K562 (cell line): Measurements from ENCODE around the gene TRIP6. TPM values are rescaled to one million over a fixed set of nuclear protein-coding genes. Genes with fewer than 3 reads are reported as not detected.

Experiments
- ATAC-seq: fragments of 200-7000 bp; cut with Tn5 transposase; 3 replicates; pipeline ENCODE4 v1.9.1; 2020; ENCODE audit warnings: moderate library complexity
- BruUV-seq: library from RNA; stranded (reverse); fragments of 400-500 nt; replicated peaks from 2 replicates; lab custom pipeline; 2021; lab: Mats Ljungman, UMichigan
- CTCF ChIA-PET: fragments of 300-600 bp; formaldehyde crosslinking; extraction: SDS; loops from one replicate; lab custom pipeline; 2021; ENCODE audit warnings: low intra/inter-chr PET ratio; lab: Yijun Ruan, JAX
- POLR2A ChIA-PET: fragments of 300-600, 350-650 bp; sonication (Branson Sonifier 250); formaldehyde crosslinking; extraction: SDS; loops from one replicate; lab custom pipeline; 2021; ENCODE audit warnings: antibody characterized with exemption, inconsistent platforms; lab: Yijun Ruan, JAX
- DNase-seq, 4 experiments: peaks; one replicate each; pipeline versions ENCODE4 v3.0.0 to v3.0.0-alpha.2; 2011 to 2018; ENCODE audit warnings: low spot score in 3 of 4, mixed read lengths in 3 of 4; ENCODE audit errors: extremely low read depth in 1 of 4
- FAIRE-seq: peaks from 2 replicates; lab custom pipeline; 2011; peaks lifted over from hg19 to GRCh38; lab: Jason Lieb, UNC
- H2AFZ ChIP-seq: 2 replicates; pipeline ENCODE4 v1.6.0; 2011; ENCODE audit warnings: low read depth, low read length, control low read depth, inconsistent platforms
- H3K27ac ChIP-seq: fragments of 200-600 bp; 3 replicates; pipeline ENCODE4 v1.8.0; 2011; ENCODE audit warnings: low read depth, mild to moderate bottlenecking, control low read depth, inconsistent platforms, low read length, moderate library complexity, mixed read lengths; ENCODE audit errors: extremely low read depth
- H3K27me3 ChIP-seq, 2 experiments: fragments of 300-600 bp in 1 of 2; 2 replicates in 1 of 2; 3 replicates in 1 of 2; pipeline versions ENCODE4 v1.6.0 to v1.8.0; 2011; ENCODE audit warnings: inconsistent platforms in 2 of 2, low read length in 2 of 2, mild to moderate bottlenecking in 1 of 2, mixed read lengths in 1 of 2, moderate library complexity in 1 of 2; ENCODE audit not compliant: control insufficient read depth in 2 of 2, insufficient read depth in 2 of 2
- H3K36me3 ChIP-seq: fragments of 300-600 bp; 3 replicates; pipeline ENCODE4 v1.8.0; 2011; ENCODE audit warnings: mild to moderate bottlenecking, low read length, inconsistent platforms; ENCODE audit not compliant: control insufficient read depth, insufficient read depth
- H3K4me1 ChIP-seq, 2 experiments: fragments of 200-600 bp in 1 of 2; replicated peaks in 1 of 2; 2 replicates in 1 of 2; 3 replicates in 1 of 2; pipeline versions ENCODE4 v1.5.1 to v1.8.0; 2011; ENCODE audit warnings: inconsistent platforms in 2 of 2, low read length in 2 of 2, mild to moderate bottlenecking in 1 of 2, mixed read lengths in 1 of 2, moderate library complexity in 1 of 2; ENCODE audit not compliant: control insufficient read depth in 2 of 2, insufficient read depth in 2 of 2
- H3K4me2 ChIP-seq: 2 replicates; pipeline ENCODE4 v1.6.1; 2011; ENCODE audit warnings: low read length, control low read depth, inconsistent platforms, mixed read lengths; ENCODE audit not compliant: insufficient read depth
- H3K4me3 ChIP-seq: fragments of 200-600 bp; sonication (generic), shearing (Covaris generic); 2 replicates; pipeline ENCODE4 v1.5.1; 2016; ENCODE audit warnings: control low read depth, inconsistent platforms
- H3K79me2 ChIP-seq: fragments of 200-600 bp; 3 replicates; pipeline ENCODE4 v1.8.0; 2011; ENCODE audit warnings: low read length, inconsistent platforms; ENCODE audit not compliant: control insufficient read depth, insufficient read depth
- H3K9ac ChIP-seq, 2 experiments: 2 replicates each; pipeline versions ENCODE4 v1.6.0 to v1.6.1; 2011; ENCODE audit warnings: low read depth in 2 of 2, low read length in 2 of 2, control low read depth in 1 of 2, inconsistent platforms in 1 of 2, mild to moderate bottlenecking in 1 of 2, mixed read lengths in 1 of 2; ENCODE audit not compliant: insufficient read depth in 1 of 2
- H3K9me1 ChIP-seq: one replicate; pipeline ENCODE4 v1.6.0; 2011; ENCODE audit warnings: inconsistent platforms, mild to moderate bottlenecking, low read length, moderate library complexity; ENCODE audit not compliant: control insufficient read depth, insufficient read depth
- H3K9me3 ChIP-seq: replicated peaks from 2 replicates; pipeline ENCODE4 v1.5.1; 2011; ENCODE audit warnings: low read depth, low read length, inconsistent platforms; ENCODE audit not compliant: control insufficient read depth, insufficient read depth
- H4K20me1 ChIP-seq: replicated peaks from 2 replicates; pipeline ENCODE4 v1.6.1; 2011; ENCODE audit warnings: low read length, inconsistent platforms, mixed read lengths; ENCODE audit not compliant: control insufficient read depth, insufficient read depth
- AFF4 ChIP-seq: sonication (generic); formaldehyde crosslinking; IDR thresholded peaks from 2 replicates; pipeline ENCODE4 v1.8.0; 2023; ENCODE audit warnings: mild to moderate bottlenecking, missing genetic modification reagents
- CHD2 ChIP-seq: IDR thresholded peaks from 2 replicates; pipeline ENCODE4 v1.6.1; 2011; ENCODE audit warnings: low read depth, low read length
- CSDE1 ChIP-seq, 2 experiments: fragments of 450-650 bp; IDR thresholded peaks; 2 replicates each; pipeline ENCODE4 v1.6.1; 2016; ENCODE audit warnings: mild to moderate bottlenecking in 1 of 2
- HES1 ChIP-seq: fragments of 450-650 bp; IDR thresholded peaks from 2 replicates; pipeline ENCODE4 v1.6.1; 2016; ENCODE audit warnings: low read depth, mild to moderate bottlenecking, moderate library complexity
- MLLT1 ChIP-seq, 2 experiments: fragments of 450-650 bp; IDR thresholded peaks; 2 replicates each; pipeline ENCODE4 v1.6.1; 2016
- MYNN ChIP-seq, 2 experiments: sonication (generic); formaldehyde crosslinking in 1 of 2; IDR thresholded peaks; 2 replicates each; pipeline versions ENCODE4 v1.5.0 to v1.6.1; 2016 to 2020; ENCODE audit warnings: antibody characterized with exemption in 1 of 2, missing genetic modification reagents in 1 of 2
- NFIC ChIP-seq: fragments of 450-650 bp; IDR thresholded peaks from 2 replicates; pipeline ENCODE4 v1.6.1; 2017; ENCODE audit warnings: mild to moderate bottlenecking, inconsistent platforms
- SMARCB1 ChIP-seq: IDR thresholded peaks from 2 replicates; pipeline ENCODE4 v1.6.1; 2011; ENCODE audit warnings: improper control_type of control experiment, low read depth; ENCODE audit not compliant: insufficient read length
- TEAD1 ChIP-seq, 2 experiments: fragments of 450-650 bp in 1 of 2; sonication (generic) in 1 of 2; formaldehyde crosslinking; IDR thresholded peaks; 2 replicates each; pipeline versions ENCODE4 v1.4.0 to v1.8.0; 2020 to 2022; ENCODE audit warnings: mild to moderate bottlenecking in 2 of 2, missing genetic modification reagents in 1 of 2
- UBTF ChIP-seq, 2 experiments: IDR thresholded peaks; 2 replicates each; pipeline ENCODE4 v1.6.1; 2012; ENCODE audit warnings: improper control_type of control experiment in 2 of 2, low read depth in 2 of 2, low read length in 2 of 2, borderline replicate concordance in 1 of 2
- ZBTB17 ChIP-seq: fragments of 450-650 bp; formaldehyde crosslinking; IDR thresholded peaks from 2 replicates; pipeline ENCODE4 v1.4.0; 2020; ENCODE audit warnings: mild to moderate bottlenecking
- ZNF232 ChIP-seq: sonication (generic); formaldehyde crosslinking; IDR thresholded peaks from 2 replicates; pipeline ENCODE4 v1.8.0; 2022; ENCODE audit warnings: mild to moderate bottlenecking, missing genetic modification reagents
- WGBS: fragments of 100-300 bp; shearing (Covaris generic); methylation state at CpG from one replicate; pipeline ENCODE4 v1.1.6; 2016; ENCODE audit warnings: low coverage, mixed read lengths; ENCODE audit not compliant: insufficient coverage; ENCODE audit errors: missing lambda C conversion rate; 5-methylcytosine and 5-hydroxymethylcytosine counted together
- in situ Hi-C: fragments of 300-500 bp; cut with MboI; formaldehyde crosslinking; loops from 4 replicates; pipeline ENCODE4 v1.15.0; 2018; ENCODE audit warnings: inconsistent platforms, mixed read lengths
- intact Hi-C: fragments of 100-400 bp; cut with micrococcal nuclease; formaldehyde crosslinking; loops from 2 replicates; pipeline ENCODE4 v1.14.2; 2022
- polyA plus RNA-seq, 8 experiments: library from polyadenylated mRNA; depleted of rRNA in 4 of 8; stranded (reverse) in 5 of 8; unstranded in 3 of 8; fragments of >200 nt; fragmentation: Nextera tagmentation in 2 of 8; fragmentation: Illumina TruSeq in 1 of 8; extraction: Ambion mirVana in 2 of 8; extraction: Trizol in 1 of 8; gene quantifications; 2 replicates each; pipeline versions ENCODE4 v1.2.1 to v1.2.3, GENCODE V29; 2011 to 2014; ENCODE audit warnings: inconsistent platforms in 1 of 8, missing spikeins in 1 of 8
- total RNA-seq, 7 experiments: library from RNA; depleted of rRNA in 6 of 7; stranded (reverse); fragments of >200 nt in 6 of 7; fragmentation: Illumina TruSeq in 2 of 7; extraction: Trizol in 2 of 7; gene quantifications; 2 replicates each; pipeline versions ENCODE4 v1.2.1 to v1.2.3, GENCODE V29; 2011 to 2021; ENCODE audit warnings: low replicate concordance in 1 of 7

The TRIP6 gene
- total and polyA plus RNA-seq, 9 of the 15 experiments (the other 6 are each of a cell fraction or from before 2014, with no cell fraction given): 5.9 to 141 (median 54.0) TPM

- Histone ChIP-seq H3K27me3 (no peaks in the 10 kb centered on the region), H4K20me1 (peaks cover 6% of the 10 kb centered on the region; the same call in 1 of the 2 replicates), H2AFZ (peak overlapping the region; percentile 88), H3K4me3 (peak overlapping the region; percentile 100), H3K4me1 (peaks cover 20 to 52% of the 10 kb centered on the region in 2 experiments; a peak in 4 of 5 replicates), H3K79me2 (peaks cover 67% of the 10 kb centered on the region), H3K4me2 (peak overlapping the region; percentile 100), H3K9me3 (no peaks in the 10 kb centered on the region), H3K36me3 (peaks cover 88% of the 10 kb centered on the region), H3K27ac (peak overlapping the region; percentile 96), H3K9me1 (no peaks in the 10 kb centered on the region), H3K9ac (peak overlapping the region; percentile 94 to 98)
- POLR2A ChIA-PET: interaction anchor here (0.6 to 6.2 kb wide), 19 partner anchors 12 to 439 kb away, joined by 3 to 144 read pairs (median 4); partner anchors contain the start of genes EPHB4, POP7, SLC12A9 and UFSP1
- peak in 1 of 4 experiments; percentile 60 for DNase-seq
- in situ Hi-C loops (no loop called here), intact Hi-C loops (no loop called here)
- no peak for FAIRE-seq
- CTCF ChIA-PET: interaction anchor here (0.6 kb wide), 1 partner anchor 957 kb away, joined by 3 read pairs; no protein-coding TSS in a partner anchor
- no TSS peak for BruUV-seq
- peak; percentile 56 for ATAC-seq
- 1% methylated on average over 22 of the region's 39 CpGs for WGBS
- TF ChIP-seq CSDE1 (IDR thresholded peaks at IDR 0.05) (peak in 1 of 2 experiments; percentile 37; a peak in 1 of 4 replicates), MLLT1 (IDR thresholded peaks at IDR 0.05) (0 out of 4 replicates have a peak, but pooled peaks of 1 of the 2 experiments have one; percentile 43), HES1 (no peak), TEAD1 (CRISPR knock-in tag; IDR thresholded peaks at IDR 0.05) (peak in 1 of 2 experiments; percentile 28; a peak in 1 of 4 replicates), ZNF232 (CRISPR knock-in tag) (no peak), SMARCB1 (peak; percentile 43), ZBTB17 (0 out of 2 replicates have a peak, but pooled peaks have one; percentile 24), MYNN (IDR thresholded peaks at IDR 0.05) (no peak), MYNN (CRISPR knock-in tag; IDR thresholded peaks at IDR 0.05) (peak; percentile 26; the same call in 1 of the 2 replicates), AFF4 (CRISPR knock-in tag) (peak; percentile 69; the same call in 1 of the 2 replicates), NFIC (0 out of 2 replicates have a peak, but pooled peaks have one; percentile 5), CHD2 (peak; percentile 84), UBTF (IDR thresholded peaks at IDR 0.05; ENCODE audit: borderline replicate concordance in 1 of 2, low read depth in 2 of 2, low read length in 2 of 2) (peak in 1 of 2 experiments; percentile 5; a peak in 1 of 4 replicates)
Measured at GRCh38 chr7:100875356-100875751, 8.2 kb downstream of the TRIP6 start.
